ENCODE measurements around the gene ELP4. TPM values are rescaled to one million over a fixed set of nuclear protein-coding genes. Genes with fewer than 3 reads are reported as not detected.
"Not testable (repeated sequence)": the region's sequence is repeated elsewhere in the genome, so short reads cannot be mapped to it uniquely, and the experiment has no call there.

Gene ELP4
- total RNA-seq, 1 experiment from 2014 or later, result 32.4 TPM

GRCh38 chr11:31643857-31644256 is 134.3 kb downstream of the ELP4 start:
- DNase-seq (ENCODE audit: low spot score), result peak; percentile 45

DNA sequence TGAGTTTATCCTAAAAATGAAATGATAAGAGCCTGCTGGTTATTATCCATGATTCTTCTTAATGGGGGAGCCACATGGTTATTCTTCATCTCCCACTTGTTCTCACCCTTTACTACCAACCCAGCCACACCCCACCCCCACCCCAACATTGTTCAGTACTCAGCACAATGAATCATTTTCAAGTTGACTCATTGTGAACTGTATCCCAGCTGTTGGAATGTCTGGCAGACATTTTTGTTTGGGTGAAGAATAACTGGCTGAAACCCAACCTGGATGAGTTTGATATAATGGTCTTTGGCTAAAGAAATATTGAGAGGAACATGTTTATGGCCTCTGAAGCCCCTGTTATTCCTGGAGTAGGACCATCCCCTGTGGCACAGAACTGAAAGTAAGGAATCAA is 136.2 kb downstream of the ELP4 start:
- DNase-seq (ENCODE audit: low spot score), result peak; percentile 87

DNA sequence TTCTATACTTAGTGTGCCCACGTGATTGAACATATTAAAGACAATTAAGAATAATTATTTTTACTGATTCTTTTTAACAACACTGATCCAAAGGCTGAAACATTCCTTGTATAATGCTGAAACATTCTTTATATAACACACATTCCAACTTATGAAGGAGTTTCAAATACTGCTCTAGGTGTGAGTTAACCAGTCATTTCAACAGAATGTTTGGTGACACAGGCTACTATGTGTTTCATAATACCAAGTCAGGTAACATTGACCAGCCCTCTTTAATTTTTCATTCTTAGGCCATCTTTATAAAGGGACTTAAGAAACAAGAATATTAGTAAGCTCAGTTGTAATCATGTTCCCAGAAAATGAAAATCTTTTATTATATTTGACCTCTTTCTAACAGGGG is 136.6 kb downstream of the ELP4 start:
- no peak for DNase-seq (ENCODE audit: low spot score)

DNA sequence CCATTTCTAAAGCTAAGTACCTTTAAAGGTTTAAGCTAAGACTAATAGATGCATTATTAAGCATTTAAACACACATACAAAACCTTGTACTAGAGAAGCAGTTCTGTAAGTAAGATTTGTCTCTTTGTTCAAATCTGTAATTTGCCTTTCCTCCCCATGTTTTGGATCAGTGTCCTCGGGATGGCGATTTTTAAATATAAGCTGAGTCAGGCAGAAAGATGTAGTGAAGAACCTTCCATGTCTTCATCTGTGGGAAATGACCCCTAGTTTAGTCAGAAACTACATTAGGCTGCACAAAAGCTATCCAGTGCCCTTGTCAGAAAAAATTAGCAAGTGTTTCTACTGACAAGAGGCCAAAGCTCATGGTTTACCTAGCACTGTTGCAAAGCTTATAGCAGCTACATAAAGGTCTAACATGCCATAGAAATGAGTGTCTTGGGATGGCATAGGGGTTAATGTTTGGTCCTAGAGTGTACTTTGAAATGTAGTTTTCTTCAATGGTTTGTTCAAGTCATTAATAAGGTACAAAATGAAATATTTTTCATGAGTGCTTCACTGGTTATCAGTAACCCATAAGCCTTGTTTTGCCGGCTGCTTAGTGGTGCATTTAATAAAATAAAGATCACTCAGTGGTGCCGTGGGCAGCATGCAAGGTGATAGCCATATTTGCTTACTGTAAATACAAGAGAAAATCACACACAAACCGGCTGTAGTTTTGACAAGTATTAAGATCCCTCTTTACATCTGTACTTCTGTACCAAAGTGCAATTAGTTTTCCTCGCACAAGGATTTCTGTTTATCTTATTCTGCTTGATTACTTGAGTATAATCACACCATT is 139.8 kb downstream of the ELP4 start:
- DNase-seq (ENCODE audit: low spot score), result no peak

DNA sequence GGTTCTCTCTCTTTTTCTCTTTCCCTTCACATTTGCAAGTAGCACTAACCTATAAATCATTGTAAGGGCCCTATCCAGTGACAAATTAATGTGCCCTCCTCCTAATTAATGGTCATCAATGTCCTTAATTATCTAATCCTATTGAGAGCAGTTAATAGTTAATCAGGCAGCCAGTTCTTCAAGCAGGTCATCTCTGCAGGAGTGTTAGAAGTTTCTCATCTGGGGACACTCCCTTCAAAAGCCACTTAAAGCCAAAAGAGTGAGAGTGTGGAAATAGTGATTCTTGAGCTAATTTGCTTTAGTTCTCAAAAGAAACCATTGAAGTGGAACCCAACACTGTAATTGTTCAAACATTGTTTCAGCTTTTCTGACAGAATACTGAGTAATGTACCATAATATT is 141.6 kb downstream of the ELP4 start:
- DNase-seq (ENCODE audit: low spot score), result no peak

DNA sequence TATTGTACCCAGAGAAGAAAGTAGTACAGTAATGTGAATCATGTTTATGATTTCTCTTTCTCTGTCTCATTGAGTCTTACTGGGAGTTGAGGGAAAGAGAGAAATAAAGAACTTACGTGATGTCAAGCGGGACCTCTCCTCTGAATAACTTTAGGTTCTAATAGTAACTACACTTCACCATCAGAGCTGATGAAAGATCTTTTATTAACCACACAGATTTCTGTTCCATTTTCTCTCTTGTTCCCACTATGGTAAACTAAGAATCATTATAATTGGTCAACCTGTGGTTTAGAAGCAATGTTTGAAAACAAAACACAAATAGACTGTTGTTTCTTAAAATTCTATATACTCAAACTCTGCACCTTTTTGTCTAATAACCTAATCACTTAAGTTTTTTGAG is 142.3 kb downstream of the ELP4 start:
- DNase-seq (ENCODE audit: low spot score), result no peak

- DNase-seq (ENCODE audit: low spot score), result no peak
Observed at GRCh38 chr11:31652528-31652927, 143.0 kb downstream of the ELP4 start.

- DNase-seq (ENCODE audit: low spot score), result peak; percentile 74
Observed at GRCh38 chr11:31655483-31655882, 145.9 kb downstream of the ELP4 start.

DNA sequence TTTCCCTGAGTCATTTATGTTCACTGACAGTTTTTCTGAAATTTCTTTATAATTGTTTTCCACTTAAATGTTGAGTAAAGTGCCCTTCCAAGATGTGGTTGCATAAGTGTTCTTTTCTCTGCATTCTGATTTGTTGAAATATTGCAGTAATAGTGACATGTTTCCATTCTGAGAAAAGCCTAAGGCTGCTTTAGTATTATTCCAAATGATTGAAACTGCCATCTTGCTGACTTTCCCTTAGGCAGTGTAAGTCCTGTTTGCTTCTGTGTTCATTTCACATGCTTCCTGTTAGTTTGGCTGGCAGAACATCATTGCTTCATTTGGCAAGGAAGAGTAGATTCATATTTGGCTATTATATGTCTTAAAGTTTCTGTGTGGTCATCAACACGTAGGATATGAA is 146.5 kb downstream of the ELP4 start:
- no peak for DNase-seq (ENCODE audit: low spot score)

DNA sequence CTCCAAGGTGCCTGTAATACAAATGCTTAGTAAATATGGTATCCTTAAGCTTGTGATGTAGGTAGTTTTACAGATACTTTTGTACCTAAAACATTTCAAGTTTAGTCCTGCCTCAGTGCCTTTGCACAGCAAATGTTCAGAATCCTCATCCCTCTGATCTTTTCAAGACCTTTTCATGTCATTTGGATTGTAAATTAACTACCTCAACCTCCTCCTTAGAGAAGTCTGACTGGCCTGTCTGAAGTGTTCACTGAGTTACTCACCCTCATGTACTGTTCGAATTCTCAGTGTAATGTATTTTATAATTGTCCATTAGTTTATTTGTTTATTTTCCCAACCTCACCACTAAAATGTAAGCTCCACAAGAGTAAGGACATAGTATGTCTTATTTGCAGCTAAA is 147.5 kb downstream of the ELP4 start:
- DNase-seq (ENCODE audit: low spot score), result no peak

DNA sequence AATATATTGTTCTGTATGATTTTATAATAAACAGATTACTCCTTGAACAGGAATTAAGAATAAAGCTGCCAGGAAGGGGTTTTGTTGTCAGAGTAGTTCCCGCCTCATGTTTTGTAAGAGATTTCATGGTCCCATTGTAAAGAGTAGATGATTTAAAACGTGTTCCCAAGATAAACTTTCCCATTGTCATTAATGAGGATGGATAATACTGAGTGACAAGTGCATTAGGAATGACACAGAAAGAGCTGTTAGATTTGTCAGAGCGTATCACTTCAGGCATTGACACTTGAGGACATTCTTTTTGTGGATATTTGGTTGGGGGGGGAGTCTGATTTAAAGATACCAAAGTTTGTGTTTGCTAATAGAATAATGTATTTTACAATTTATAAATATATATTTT is 154.6 kb downstream of the ELP4 start:
- no peak for DNase-seq (ENCODE audit: low spot score)

DNA sequence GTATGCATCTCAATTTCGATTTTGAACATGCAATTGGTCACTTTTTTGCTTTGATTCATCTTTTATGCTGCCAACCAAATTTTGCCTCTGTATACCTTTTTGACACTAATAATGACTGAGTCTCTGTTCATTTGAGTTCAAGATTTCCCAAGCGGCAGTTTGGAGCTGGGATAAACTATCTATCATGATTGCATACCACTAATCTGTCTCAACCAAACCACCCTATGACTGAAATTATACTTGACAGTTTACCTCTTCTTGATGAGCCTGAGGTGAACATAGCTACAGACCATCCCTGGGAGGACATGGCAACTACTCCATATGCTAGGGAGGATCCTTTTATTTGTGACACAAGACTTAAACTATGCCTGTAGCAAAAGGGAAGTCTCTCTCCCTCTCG is 155.4 kb downstream of the ELP4 start:
- DNase-seq (ENCODE audit: low spot score), result no peak

DNA sequence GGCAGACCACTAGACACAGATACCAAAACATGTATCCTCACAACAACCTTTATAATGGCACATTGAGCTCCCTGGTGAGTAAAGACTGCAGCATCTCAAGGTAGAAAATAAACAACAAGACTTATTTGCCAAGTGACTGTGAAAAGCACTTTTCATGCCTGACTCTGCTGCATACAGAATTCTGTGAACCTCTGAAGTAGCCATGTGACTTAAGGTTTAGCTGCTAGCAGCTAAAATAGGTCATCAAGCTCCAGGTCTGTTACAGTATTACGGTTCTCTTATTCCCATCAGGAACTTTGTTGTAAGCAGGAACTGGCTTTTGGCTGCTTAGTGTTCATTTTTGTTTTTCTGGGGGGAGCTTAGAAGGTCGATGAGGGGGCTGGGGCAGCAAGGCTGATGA is 162.1 kb downstream of the ELP4 start:
- DNase-seq (ENCODE audit: low spot score), result no peak

DNA sequence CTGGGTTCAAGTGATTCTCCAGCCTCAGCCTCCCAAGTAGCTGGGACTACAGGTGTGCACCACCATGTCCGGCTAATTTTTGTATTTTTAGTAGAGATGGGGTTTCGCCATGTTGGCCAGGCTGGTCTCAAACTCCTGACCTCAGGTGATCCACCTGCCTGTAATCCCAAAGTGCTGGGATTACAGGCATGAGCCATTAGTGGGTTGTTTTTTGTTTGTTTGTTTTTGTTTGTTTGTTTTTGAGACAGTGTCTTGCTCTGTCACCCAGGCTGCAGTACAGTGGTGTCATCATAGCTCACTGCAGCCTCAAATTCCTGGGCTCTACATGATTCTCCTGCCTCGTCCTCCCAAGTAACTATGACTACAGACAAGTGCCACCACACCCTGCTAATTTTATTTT is 163.5 kb downstream of the ELP4 start:
- DNase-seq (ENCODE audit: low spot score), result not testable (repeated sequence)

DNA sequence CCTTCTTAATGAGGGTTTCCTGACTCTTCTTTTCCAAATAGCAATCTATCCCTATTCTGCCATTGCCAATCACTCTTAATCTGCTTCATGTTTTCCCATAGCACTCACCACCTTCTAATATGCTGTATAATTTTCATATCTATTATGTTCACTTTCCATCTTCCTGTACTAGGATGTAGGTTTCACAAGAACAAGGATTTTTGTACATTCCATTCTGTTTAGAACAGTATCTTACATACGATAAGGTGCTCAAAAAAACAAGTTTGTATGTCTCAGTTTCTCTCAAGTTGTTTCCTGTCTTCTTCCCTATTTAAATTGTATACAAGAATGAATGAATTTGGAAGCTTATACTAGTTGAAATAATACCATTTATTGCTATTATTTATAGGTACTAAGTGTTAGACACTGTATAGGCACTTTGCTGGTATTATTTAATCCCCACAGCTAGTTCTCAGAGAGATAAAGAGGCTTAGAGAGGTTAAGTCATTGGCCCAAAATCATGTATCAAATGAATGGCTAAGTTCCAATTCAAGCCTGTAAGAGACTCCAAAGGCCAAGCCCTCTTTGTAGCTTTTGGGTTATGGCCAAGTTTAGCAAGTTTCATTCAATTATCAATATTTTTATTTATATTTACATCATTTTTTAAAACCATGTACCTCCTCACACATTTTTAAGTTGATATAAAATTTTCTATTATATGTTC is 166.9 kb downstream of the ELP4 start:
- no peak for DNase-seq (ENCODE audit: low spot score)

- DNase-seq (ENCODE audit: low spot score), result no peak
Observed at GRCh38 chr11:31680770-31681169, 171.2 kb downstream of the ELP4 start.

DNA sequence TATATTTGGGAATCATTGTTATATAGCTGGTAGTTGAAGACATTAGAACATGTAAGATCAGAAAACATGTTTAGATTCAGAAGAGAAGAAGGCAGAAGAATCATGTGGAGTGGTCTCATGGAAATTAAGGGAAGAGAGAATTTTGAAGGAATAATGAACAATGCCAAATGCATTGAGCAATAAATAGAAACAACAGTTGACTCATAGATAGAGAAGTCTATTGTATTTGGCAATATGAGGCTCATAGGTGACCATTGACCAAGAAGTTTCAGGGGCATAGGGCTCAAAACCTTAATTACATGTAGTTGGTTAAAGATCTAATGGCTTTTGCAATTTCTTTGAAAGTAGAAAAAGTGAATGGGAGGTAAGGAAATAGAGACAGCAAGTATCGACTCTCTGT is 177.7 kb downstream of the ELP4 start:
- DNase-seq (ENCODE audit: low spot score), result no peak

GRCh38 chr11:31687861-31688260 is 178.3 kb downstream of the ELP4 start:
- DNase-seq (ENCODE audit: low spot score), result no peak

DNA sequence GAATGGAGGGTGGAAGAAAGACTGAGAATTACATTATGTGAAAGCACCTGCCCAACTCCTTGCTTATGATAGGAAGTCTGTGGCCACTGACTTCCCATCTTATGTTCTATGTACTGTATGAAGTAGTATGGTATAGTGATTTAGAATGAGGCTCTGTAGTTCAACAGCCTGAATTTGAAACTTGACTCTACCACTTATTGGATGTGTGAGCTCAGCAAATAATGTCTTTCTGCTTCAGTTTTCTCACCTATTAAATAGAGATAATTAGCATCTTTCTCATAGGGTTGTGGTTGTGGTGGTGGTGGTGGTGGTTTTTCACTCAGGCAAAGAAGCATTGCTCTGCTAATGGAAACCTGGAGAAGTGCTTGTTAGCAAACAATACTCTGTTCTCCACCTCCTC is 180.0 kb downstream of the ELP4 start:
- DNase-seq (ENCODE audit: low spot score), result no peak

DNA sequence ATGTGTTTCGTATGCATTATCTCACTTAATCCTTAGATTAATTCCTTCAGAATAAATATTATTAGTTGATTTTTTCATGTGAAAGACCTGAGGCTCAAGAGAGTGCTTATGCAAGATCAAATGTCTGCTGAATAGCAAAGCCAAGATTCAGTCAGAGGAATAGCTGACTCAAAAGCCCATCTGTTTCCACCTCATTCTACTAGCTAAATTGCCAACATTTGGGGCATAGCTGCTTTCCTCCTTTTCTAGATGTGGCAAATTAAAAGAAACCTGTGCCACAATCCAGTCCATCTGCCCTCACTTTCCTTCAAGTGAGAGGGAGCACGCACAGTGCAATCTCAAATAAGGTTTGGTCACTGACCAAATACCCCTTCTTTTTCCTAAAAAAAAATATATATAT is 180.5 kb downstream of the ELP4 start:
- no peak for DNase-seq (ENCODE audit: low spot score)

- no peak for DNase-seq (ENCODE audit: low spot score)
Observed at GRCh38 chr11:31690516-31690915, 180.9 kb downstream of the ELP4 start.

- DNase-seq (ENCODE audit: low spot score), result no peak
Observed at GRCh38 chr11:31692466-31692865, 182.9 kb downstream of the ELP4 start.

DNA sequence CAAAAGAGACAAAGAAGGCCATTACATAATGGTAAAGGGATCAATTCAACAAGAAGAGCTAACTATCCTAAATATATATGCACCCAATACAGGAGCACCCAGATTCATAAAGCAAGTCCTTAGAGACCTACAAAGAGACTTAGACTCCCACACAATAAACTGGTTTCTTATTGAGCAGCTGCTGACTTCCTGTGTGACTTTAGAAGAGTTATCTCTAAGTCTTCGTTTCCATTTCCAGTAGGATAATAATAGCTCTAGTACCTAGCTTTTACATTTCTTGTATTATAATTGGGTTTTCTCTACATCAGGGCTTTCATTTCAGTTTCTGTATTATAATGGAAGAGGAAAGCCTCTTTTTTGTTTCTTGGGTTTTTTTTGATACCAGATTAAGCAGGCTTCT is 187.5 kb downstream of the ELP4 start:
- not testable (repeated sequence) for DNase-seq (ENCODE audit: low spot score)
